BLaER1 treated with 17β-estradiol and CSF1 and Interleukin-3, amounts not matched to agents 10 nM and 100 nM (cell line): ENCODE results near the gene SLC25A26.
A peak's percentile ranks its signal among the peaks of the same experiment; 100 is the strongest.
"Not testable (repeated sequence)": the region's sequence is repeated elsewhere in the genome, so short reads cannot be mapped to it uniquely, and the experiment has no call there.

Source experiments
- H3K27ac ChIP-seq, 11 experiments: shearing (Covaris generic); formaldehyde crosslinking; 2 replicates each; pipeline ENCODE4 v1.8.1; 2022
- H3K27me3 ChIP-seq, 11 experiments: shearing (Covaris generic); formaldehyde crosslinking; 2 replicates each; pipeline ENCODE4 v1.8.1; 2022
- H3K36me3 ChIP-seq, 11 experiments: shearing (Covaris generic); formaldehyde crosslinking; 2 replicates each; pipeline ENCODE4 v1.8.1; 2022
- H3K4me1 ChIP-seq, 10 experiments: shearing (Covaris generic); formaldehyde crosslinking; 2 replicates each; pipeline ENCODE4 v1.8.1; 2022
- H3K4me2 ChIP-seq, 11 experiments: shearing (Covaris generic); formaldehyde crosslinking; 2 replicates each; pipeline ENCODE4 v1.8.1; 2022
- H3K4me3 ChIP-seq, 10 experiments: shearing (Covaris generic); formaldehyde crosslinking; 2 replicates each; pipeline ENCODE4 v1.8.1; 2022
- H3K9ac ChIP-seq, 11 experiments: shearing (Covaris generic); formaldehyde crosslinking; 2 replicates each; pipeline ENCODE4 v1.8.1; 2022
- H3K9me3 ChIP-seq, 11 experiments: shearing (Covaris generic); formaldehyde crosslinking; replicated peaks in 1 of 11; 2 replicates each; pipeline ENCODE4 v1.8.1; 2022
- H4K20me1 ChIP-seq, 11 experiments: shearing (Covaris generic); formaldehyde crosslinking; 2 replicates each; pipeline ENCODE4 v1.8.1; 2022
- Cebpa-rat ChIP-seq, 11 experiments: shearing (Covaris generic); IDR thresholded peaks; 2 replicates each; pipeline ENCODE4 v1.8.1; 2022

Gene SLC25A26

GRCh38 chr3:66297260-66297873, 76.6 kb downstream of the SLC25A26 start:
- Histone ChIP-seq H3K4me1 (peaks cover 0 to 6% (median 0%) of the 10 kb centered on the region in 10 experiments; a peak in 4 of 20 replicates), H3K9ac (no peak overlapping the region), H4K20me1 (peaks cover 0 to 42% (median 3%) of the 10 kb centered on the region in 11 experiments; a peak in 6 of 22 replicates), H3K27ac (no peak overlapping the region), H3K4me2 (no peak overlapping the region), H3K9me3 (0 out of 22 replicates have a peak, but pooled peaks cover 0 to 2% (median 0%) of the 10 kb centered on the region in 11 experiments), H3K36me3 (no peaks in the 10 kb centered on the region), H3K27me3 (no peaks in the 10 kb centered on the region), H3K4me3 (no peak overlapping the region)
- TF ChIP-seq Cebpa-rat (IDR thresholded peaks at IDR 0.05), result no peak

GRCh38 chr3:66297900-66298299, 77.1 kb downstream of the SLC25A26 start:
- H3K27ac ChIP-seq, result no peak overlapping the region

DNA sequence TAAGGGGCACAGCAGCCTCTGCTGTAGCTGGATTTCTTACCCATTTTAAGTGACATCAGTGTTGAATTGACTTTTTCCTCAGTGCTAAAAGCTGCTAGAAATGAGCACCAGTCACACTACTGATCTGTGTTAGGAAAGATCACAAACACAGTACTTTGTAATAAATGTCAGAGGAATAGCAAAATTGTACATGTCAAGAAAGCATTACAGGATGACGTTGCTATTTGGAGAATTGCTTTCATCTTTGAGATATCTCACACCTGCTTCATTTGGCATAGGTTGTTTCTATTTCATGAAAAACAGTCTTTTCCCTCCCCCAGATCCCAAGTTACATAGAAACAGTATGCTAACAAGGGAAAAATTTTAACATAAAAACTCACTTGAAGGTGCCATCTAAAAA, 77.8 kb downstream of the SLC25A26 start:
- H3K4me1 ChIP-seq, result peaks cover 0 to 8% (median 0%) of the 10 kb centered on the region in 10 experiments; a peak in 7 of 20 replicates
- H3K27me3 ChIP-seq, result no peaks in the 10 kb centered on the region
- no peak overlapping the region for H3K4me3 ChIP-seq
- TF ChIP-seq Cebpa-rat (IDR thresholded peaks at IDR 0.05), result no peak
- H3K4me2 ChIP-seq, result no peak overlapping the region
- H3K36me3 ChIP-seq, result no peaks in the 10 kb centered on the region
- H4K20me1 ChIP-seq, result peaks cover 0 to 45% (median 9%) of the 10 kb centered on the region in 11 experiments; a peak in 6 of 22 replicates
- H3K27ac ChIP-seq, result no peak overlapping the region
- no peak overlapping the region for H3K9ac ChIP-seq
- H3K9me3 ChIP-seq, result no peaks in the 10 kb centered on the region

More at GRCh38 chr3:66297900-66298299, 77.1 kb downstream of the SLC25A26 start:
- Histone ChIP-seq H3K9ac (no peak overlapping the region), H3K9me3 (no peaks in the 10 kb centered on the region), H3K27me3 (no peaks in the 10 kb centered on the region), H3K4me1 (peaks cover 0 to 8% (median 0%) of the 10 kb centered on the region in 10 experiments; a peak in 4 of 20 replicates), H3K4me3 (no peak overlapping the region), H3K4me2 (no peak overlapping the region), H4K20me1 (peaks cover 0 to 45% (median 5%) of the 10 kb centered on the region in 11 experiments; a peak in 6 of 22 replicates), H3K36me3 (no peaks in the 10 kb centered on the region)
- no peak for TF ChIP-seq Cebpa-rat (IDR thresholded peaks at IDR 0.05)

DNA sequence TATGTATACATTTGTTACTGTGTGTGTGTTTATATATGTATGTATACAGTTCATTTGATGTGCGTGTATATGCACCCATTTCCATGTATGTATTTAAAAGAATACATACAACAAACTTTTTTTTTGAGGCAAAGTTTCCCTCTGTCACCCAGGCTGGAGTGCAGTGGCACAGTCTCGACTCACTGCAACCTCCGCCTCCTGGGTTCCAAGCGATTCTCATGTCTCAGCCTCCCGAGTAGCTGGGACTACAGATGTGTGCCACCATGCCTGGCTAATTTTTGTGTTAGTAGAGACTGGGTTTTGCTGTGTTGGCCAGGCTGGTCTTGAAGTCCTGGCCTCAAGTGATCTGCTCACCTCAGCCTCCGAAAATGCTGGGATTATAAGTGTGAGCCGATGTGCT, 78.3 kb downstream of the SLC25A26 start:
- not testable (repeated sequence) for H3K4me3 ChIP-seq, H3K27ac ChIP-seq, H3K9ac ChIP-seq, H3K9me3 ChIP-seq, H3K36me3 ChIP-seq, H3K27me3 ChIP-seq, H3K4me2 ChIP-seq
- H3K4me1 ChIP-seq, result peaks cover 0 to 13% (median 4%) of the 10 kb centered on the region in 10 experiments; a peak in 13 of 20 replicates
- peaks cover 0 to 45% (median 5%) of the 10 kb centered on the region in 11 experiments; a peak in 6 of 22 replicates for H4K20me1 ChIP-seq

- no peak overlapping the region for H3K9ac ChIP-seq
- TF ChIP-seq Cebpa-rat (IDR thresholded peaks at IDR 0.05), result no peak
- peaks cover 0 to 17% (median 8%) of the 10 kb centered on the region in 10 experiments; a peak in 13 of 20 replicates for H3K4me1 ChIP-seq
- H3K36me3 ChIP-seq, result no peaks in the 10 kb centered on the region
- H3K9me3 ChIP-seq, result no peaks in the 10 kb centered on the region
- H3K4me3 ChIP-seq, result no peak overlapping the region
- no peaks in the 10 kb centered on the region for H3K27me3 ChIP-seq
- H3K27ac ChIP-seq, result no peak overlapping the region
- no peak overlapping the region for H3K4me2 ChIP-seq
- H4K20me1 ChIP-seq, result peaks cover 0 to 43% (median 6%) of the 10 kb centered on the region in 11 experiments; a peak in 6 of 22 replicates
Observed at GRCh38 chr3:66299891-66300290, 79.1 kb downstream of the SLC25A26 start.

DNA sequence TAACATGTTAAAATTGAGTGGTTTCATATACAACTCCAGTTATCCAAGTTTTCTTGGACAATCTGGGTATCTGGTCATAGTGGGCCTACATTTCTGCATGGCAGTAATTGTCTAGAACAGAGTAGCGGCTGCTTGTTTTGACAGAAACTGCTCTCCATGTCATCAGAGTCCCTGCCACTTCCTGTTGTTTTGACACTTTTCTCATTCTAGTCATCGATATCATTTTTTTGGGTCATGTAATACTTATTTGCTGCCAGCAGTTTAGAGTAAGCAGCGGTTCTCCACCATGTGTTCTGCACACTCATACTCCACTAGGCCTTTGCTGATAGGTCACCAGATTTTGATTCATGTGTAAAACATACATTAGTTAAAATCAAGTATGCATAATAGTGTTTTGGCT, 81.5 kb downstream of the SLC25A26 start:
- Histone ChIP-seq H3K27ac (no peak overlapping the region), H3K36me3 (no peaks in the 10 kb centered on the region), H3K9ac (no peak overlapping the region), H3K9me3 (peaks cover 0 to 15% (median 8%) of the 10 kb centered on the region in 11 experiments; a peak in 11 of 22 replicates), H3K4me3 (no peak overlapping the region), H3K4me2 (peak overlapping the region in 1 of 11 experiments; percentile 2; a peak in 1 of 22 replicates), H3K4me1 (peaks cover 0 to 17% (median 8%) of the 10 kb centered on the region in 10 experiments; a peak in 13 of 20 replicates), H3K27me3 (no peaks in the 10 kb centered on the region), H4K20me1 (peaks cover 0 to 43% (median 6%) of the 10 kb centered on the region in 11 experiments; a peak in 6 of 22 replicates)
- no peak for TF ChIP-seq Cebpa-rat (IDR thresholded peaks at IDR 0.05)

- Histone ChIP-seq H3K36me3 (no peaks in the 10 kb centered on the region), H3K4me3 (no peak overlapping the region), H3K4me2 (peak overlapping the region in 4 of 11 experiments; percentile 29 to 46 (median 42); a peak in 2 of 22 replicates), H3K27ac (no peak overlapping the region), H3K9me3 (peaks cover 6 to 26% (median 16%) of the 10 kb centered on the region in 11 experiments; a peak in 20 of 22 replicates), H3K27me3 (no peaks in the 10 kb centered on the region), H4K20me1 (peaks cover 0 to 36% (median 6%) of the 10 kb centered on the region in 11 experiments; a peak in 5 of 22 replicates), H3K9ac (no peak overlapping the region), H3K4me1 (peaks cover 0 to 17% (median 8%) of the 10 kb centered on the region in 10 experiments; a peak in 13 of 20 replicates)
- no peak for TF ChIP-seq Cebpa-rat (IDR thresholded peaks at IDR 0.05)
Observed at GRCh38 chr3:66303491-66303901, 82.7 kb downstream of the SLC25A26 start.

DNA sequence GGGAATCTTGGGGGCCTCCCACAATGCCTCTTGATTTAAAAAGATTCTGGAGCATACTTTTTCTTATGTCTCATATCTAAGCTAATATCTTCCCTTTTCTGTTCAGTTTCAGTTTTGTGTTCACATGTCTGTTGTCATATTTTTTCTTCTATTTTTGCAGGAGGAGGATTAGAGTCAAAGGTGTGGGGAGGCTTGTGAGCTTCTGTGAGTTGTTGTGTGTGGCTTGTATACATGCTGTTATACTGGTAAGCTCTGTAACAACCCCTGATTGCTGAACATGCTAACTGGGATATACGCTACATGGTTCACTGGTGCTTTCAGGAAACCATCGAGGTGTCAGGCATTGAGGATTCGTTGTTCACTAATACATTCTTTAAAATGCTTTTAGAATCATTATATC, 83.5 kb downstream of the SLC25A26 start:
- H3K27ac ChIP-seq, result no peak overlapping the region
- H3K4me2 ChIP-seq, result peak overlapping the region; percentile 10 to 49 (median 33); a peak in 16 of 22 replicates
- peaks cover 13 to 34% (median 23%) of the 10 kb centered on the region in 11 experiments; a peak in 21 of 22 replicates for H3K9me3 ChIP-seq
- no peak for TF ChIP-seq Cebpa-rat (IDR thresholded peaks at IDR 0.05)
- H4K20me1 ChIP-seq, result peaks cover 0 to 28% (median 2%) of the 10 kb centered on the region in 11 experiments; a peak in 5 of 22 replicates
- peaks cover 0 to 17% (median 8%) of the 10 kb centered on the region in 10 experiments; a peak in 13 of 20 replicates for H3K4me1 ChIP-seq
- no peak overlapping the region for H3K4me3 ChIP-seq
- no peaks in the 10 kb centered on the region for H3K27me3 ChIP-seq
- H3K36me3 ChIP-seq, result no peaks in the 10 kb centered on the region
- 0 out of 22 replicates have a peak overlapping the region, but pooled peaks of 2 of the 11 experiments have one; percentile 28 to 33 for H3K9ac ChIP-seq

- Histone ChIP-seq H3K4me1 (peaks cover 0 to 17% (median 8%) of the 10 kb centered on the region in 10 experiments; a peak in 13 of 20 replicates), H3K9me3 (peaks cover 30 to 52% (median 40%) of the 10 kb centered on the region in 11 experiments), H4K20me1 (peaks cover 0 to 29% (median 2%) of the 10 kb centered on the region in 11 experiments; a peak in 4 of 22 replicates)
- H3K9ac ChIP-seq, H3K27ac ChIP-seq, H3K36me3 ChIP-seq, H3K27me3 ChIP-seq, H3K4me2 ChIP-seq, H3K4me3 ChIP-seq: not testable (repeated sequence)
Observed at GRCh38 chr3:66306086-66306485, 85.3 kb downstream of the SLC25A26 start.

DNA sequence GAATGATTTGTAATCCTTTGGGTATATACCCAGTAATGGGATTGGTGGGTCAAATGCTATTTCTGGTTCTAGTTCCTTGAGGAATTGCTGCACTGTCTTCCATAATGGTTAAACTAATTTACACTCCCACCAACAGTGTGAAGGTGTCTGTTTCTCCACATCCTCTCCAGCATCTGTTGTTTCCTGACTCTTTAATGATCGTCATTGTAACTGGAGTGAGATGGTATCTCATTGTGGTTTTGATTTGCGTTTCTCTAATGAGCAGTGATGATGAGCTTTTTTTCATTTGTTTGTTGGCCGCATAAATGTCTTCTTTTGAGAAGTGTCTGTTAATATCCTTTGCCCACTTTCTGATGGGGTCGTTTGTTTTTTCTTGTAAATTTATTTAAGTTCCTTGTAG, 86.2 kb downstream of the SLC25A26 start:
- not testable (repeated sequence) for H3K27me3 ChIP-seq, H3K4me3 ChIP-seq, H3K9ac ChIP-seq, H3K27ac ChIP-seq, H3K4me2 ChIP-seq, H3K36me3 ChIP-seq
- Histone ChIP-seq H4K20me1 (peaks cover 0 to 31% (median 2%) of the 10 kb centered on the region in 11 experiments; a peak in 4 of 22 replicates), H3K9me3 (peaks cover 39 to 61% (median 49%) of the 10 kb centered on the region in 11 experiments), H3K4me1 (peaks cover 0 to 24% (median 13%) of the 10 kb centered on the region in 10 experiments; a peak in 15 of 20 replicates)
